ENCODE data around the gene FCN3.
A peak's percentile ranks its signal among the peaks of the same experiment; 100 is the strongest.
"Not testable (repeated sequence)": the region's sequence is repeated elsewhere in the genome, so short reads cannot be mapped to it uniquely, and the experiment has no call there.

The FCN3 gene

GRCh38 chr1:27374362-27375086 lies at the start of gene FCN3:
TSS of gene FCN3 (minus strand) at chr1:27374824. CDS start at chr1:27374818, 6 bp downstream.
- no peak for DNase-seq

DNA sequence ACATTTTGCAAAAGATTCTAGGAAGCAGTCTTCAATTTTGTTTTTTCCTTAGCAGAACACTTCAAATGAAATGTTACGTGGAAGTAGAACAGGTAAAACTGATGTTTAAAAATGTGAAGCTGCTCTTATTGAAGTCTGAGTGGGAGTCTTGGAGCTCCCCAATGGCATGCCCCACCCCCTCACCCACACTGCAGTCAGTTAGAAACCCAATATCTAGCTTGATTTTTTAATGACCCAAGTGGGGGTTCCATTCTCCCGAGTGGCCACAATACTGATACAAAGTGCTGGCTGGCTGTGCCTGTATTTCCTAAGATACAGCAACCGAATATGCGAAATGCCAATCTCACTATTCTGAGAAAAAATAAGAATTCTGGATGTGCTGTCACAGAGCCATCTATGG lies 49.1 kb upstream of the FCN3 start:
- DNase-seq = no peak

DNA sequence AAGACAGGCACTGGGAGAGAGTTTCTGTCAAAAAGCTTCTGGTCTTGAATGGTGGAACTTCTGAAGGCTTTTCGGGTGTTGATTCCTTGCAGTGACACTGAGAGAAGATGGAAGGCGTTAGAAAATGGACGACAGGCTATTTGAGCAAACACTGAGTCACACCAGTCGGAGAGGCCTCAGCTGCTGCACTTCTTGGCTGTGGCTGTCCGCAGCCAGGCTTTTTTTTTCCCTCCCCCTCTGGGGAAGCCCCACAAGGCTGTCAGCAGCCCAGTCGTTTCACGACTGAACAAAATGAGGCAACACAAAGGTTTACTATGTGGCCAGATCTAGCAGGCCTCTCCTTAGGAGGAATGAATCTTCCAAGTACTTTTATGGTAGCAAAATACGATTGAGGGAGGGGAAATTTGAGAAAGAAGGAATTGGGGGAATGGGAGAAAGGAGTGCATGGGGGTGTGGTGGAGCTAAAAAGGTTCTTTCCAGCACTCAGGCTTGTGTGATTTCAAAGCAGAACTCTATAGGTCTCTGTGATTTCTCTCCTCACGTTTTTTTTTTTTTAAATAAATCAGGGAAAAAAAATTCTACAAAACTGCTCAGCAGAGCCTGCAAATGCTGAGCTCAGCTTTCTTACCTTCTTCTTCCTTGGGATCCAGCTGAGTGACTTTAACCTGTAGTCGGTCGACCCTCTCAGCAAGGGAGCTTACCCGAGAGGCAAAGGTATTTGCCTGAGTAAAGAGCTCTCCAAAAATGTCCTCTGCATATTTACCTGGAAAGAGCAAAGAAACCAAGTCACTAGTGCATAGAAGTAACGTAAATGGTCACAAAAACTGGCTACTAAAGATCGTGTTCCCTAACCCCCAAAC lies 43.9 kb upstream of the FCN3 start:
- DNase-seq = peak; percentile 94

GRCh38 chr1:27417713-27418112 lies 43.1 kb upstream of the FCN3 start:
- DNase-seq = no peak

- DNase-seq = peak; percentile 77
These were observed 41.9 kb upstream of the FCN3 start for GRCh38 chr1:27416387-27417111.

DNA sequence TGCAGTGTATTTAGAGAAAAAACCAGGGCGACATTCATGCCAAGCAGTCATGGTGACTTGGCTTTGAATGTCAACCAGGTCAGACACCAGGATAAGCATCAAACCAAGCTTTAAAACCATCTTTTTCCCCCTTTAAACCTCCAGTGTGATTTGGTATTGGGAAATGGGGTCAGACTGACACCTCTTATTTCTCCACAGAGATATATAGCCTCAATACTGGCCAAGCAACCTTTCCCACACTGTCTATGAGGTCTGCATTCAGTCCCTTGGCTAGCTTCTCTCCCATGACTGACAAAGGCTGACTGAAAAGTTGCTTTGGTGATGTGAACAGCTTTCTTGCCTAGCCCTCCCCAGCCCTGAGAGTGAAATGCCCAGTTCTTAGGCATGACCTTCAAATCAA lies 39.5 kb upstream of the FCN3 start:
- no peak for DNase-seq

- no peak for DNase-seq
These were observed 38.4 kb upstream of the FCN3 start for GRCh38 chr1:27413004-27413403.

- no peak for DNase-seq
These were observed 37.9 kb upstream of the FCN3 start for GRCh38 chr1:27412502-27412901.

GRCh38 chr1:27410709-27411108 lies 36.1 kb upstream of the FCN3 start:
- no peak for DNase-seq

DNA sequence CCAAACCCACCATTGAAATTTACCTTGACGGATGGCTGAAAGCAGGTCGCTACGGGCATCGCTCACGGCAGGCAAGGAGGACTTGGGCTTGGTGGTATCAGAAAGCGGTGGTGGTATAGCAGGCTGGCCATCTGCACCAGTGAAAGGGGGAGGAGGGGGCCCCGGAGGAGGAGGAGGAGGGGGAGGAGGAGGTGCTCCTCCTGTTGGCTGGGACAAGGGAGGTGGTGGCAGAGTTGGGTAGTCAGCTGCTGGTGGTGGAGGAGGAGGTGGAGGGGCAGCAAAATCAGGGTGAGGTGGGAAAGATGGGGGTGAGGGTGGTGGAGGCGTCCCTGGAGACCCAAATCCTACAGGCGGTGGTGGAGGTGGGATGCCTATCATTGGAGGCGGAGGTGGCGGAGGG lies 35.0 kb upstream of the FCN3 start:
- DNase-seq = no peak

DNA sequence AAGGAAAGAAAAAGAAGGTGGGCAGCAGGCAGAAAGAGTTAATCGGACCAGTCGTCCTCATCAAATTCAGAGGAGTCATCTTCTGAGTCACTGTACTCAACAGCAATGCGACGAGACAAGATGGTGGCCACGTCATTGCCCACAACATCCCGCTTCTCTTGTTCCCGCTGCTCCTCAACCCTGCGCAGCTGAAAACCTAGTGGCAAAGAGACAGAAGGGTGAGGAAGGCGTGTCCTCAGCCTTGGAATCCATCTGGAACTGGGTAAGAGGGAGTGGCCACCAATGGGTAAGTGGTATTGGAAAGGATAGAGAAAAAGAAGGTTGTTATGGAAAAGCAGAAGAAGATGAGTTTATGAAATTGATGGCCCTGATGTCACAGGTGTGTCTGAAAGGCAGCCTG lies 33.5 kb upstream of the FCN3 start:
- no peak for DNase-seq

GRCh38 chr1:27406791-27407190 lies 32.2 kb upstream of the FCN3 start:
- not testable (repeated sequence) for DNase-seq

DNA sequence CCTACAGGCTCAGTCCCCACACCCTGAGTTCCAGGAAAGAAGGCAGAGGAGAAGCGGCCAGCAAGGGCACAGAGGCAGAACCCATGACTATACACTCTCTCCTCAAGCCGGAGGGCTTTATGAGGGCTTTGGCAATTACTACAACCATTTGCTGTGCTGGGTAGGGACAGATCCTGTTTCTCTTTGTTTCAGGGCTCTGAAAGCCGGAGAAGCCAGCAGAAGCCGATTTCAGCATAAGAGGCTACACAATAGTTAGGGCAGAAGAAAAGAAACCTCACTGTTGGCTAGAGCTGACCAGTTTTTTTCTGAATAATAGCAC lies 31.7 kb upstream of the FCN3 start:
- no peak for DNase-seq

GRCh38 chr1:27405598-27406361 lies 31.2 kb upstream of the FCN3 start:
- not testable (repeated sequence) for DNase-seq

DNA sequence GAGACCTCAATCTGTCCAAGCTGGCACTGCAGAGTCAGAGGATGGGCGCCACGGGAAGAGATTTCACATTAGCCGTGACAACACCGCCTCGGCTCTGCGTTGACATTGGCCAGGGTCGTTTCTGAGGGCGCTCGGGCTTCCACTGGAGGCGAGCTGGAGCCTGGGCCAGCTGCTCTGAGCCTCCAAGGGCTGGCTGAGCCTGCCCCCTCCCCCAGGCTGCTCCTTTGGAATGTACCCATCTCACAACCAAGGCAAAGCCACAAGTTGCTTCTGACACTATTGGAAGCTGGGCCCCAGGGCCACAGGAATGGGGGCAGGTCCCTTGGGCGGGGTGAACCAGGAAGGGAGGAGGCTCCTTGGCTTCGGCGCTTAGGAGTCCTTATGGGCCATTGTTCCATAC lies 30.4 kb upstream of the FCN3 start:
- no peak for DNase-seq

GRCh38 chr1:27403931-27404330 lies 29.3 kb upstream of the FCN3 start:
- no peak for DNase-seq

GRCh38 chr1:27403065-27403726 lies 28.6 kb upstream of the FCN3 start:
- no peak for DNase-seq

- DNase-seq = peak; percentile 54
These were observed 27.7 kb upstream of the FCN3 start for GRCh38 chr1:27402349-27402754.

DNA sequence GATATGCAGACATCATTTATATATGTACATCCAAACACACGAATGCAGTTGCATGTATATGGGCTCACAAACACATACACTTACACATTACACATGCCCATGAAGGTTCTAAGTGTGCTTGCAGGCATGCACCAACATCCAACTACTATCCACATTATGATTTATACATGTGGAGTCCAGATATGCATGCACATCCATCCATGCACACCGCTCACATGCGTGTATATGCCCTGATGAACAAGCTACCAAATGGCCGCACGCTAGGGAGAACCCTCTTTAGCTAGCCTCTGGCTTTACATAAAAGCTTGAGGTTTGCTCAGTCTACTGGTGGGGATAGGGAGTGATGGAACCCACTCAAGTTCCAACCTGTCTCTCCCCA lies 26.3 kb upstream of the FCN3 start:
- no peak for DNase-seq

DNA sequence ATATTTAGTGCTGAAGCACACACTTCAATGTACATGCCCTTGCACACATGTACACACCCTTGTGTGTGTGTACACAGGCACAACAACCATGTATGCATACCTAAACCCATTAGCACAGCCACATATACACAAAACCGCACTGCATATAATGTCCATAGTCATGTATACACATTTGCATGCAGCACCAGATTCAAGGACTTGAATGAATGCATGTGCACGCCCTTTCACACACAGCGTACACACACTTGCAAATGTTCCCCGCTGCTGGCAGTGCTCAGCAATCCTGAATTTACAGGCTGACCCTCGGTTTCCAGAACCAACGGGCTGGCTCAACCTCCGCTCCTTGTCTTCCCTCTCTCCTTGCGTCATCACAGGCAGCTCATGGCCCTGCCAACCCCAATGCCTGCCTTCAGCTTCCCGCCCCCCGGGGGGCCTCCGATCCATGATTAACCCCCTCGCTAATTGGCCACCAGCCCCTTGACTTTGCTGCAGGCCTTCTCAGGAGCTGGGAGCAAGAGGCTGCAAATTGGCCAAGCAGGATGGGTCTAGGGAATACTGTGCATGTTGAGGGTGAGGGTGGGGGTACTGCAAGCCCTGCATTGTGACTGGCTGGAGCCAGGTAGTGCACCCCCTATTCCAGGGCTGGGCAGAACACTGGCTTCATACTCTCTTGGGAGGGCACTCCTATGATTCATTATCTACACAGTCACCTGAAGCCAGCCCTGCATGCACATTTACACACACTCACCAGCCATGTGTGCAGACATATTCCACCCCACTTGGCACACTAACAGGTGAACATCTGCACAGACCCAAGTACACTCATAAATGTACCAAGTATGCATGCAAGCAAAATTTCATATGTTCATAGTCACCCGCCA lies 25.7 kb upstream of the FCN3 start:
- no peak for DNase-seq

GRCh38 chr1:27399251-27400025 lies 24.8 kb upstream of the FCN3 start:
- DNase-seq = no peak
